Heart right ventricle (tissue), 16 donors: ENCODE measurements around the gene DNAAF3. TPM values are rescaled to one million over a fixed set of nuclear protein-coding genes. Genes with fewer than 3 reads are reported as not detected.

Source experiments
- ATAC-seq, 8 donors: fragments of 200-7000 bp; cut with Tn5 transposase; one replicate each; pipeline ENCODE4 v1.9.1; 2020; ENCODE audit warnings: mild to moderate bottlenecking in 8 of 8, moderate library complexity in 8 of 8, moderate number of reproducible peaks in 1 of 8
- DNase-seq, 2 donors: peaks; one replicate each; pipeline ENCODE4 v3.0.0-alpha.2; 2020
- H3K27ac ChIP-seq, 10 donors: fragments of 200-600 bp; sonication (generic) in 2 of 10; one replicate each; pipeline versions ENCODE4 v1.5.0 to v1.8.0; 2020 to 2022; ENCODE audit warnings: mild to moderate bottlenecking in 3 of 10
- H3K27me3 ChIP-seq, 7 donors: fragments of 200-600 bp; one replicate each; pipeline ENCODE4 v1.8.0; 2021 to 2022; ENCODE audit warnings: mild to moderate bottlenecking in 2 of 7
- H3K36me3 ChIP-seq, 9 donors: fragments of 200-600 bp; sonication (generic) in 1 of 9; one replicate each; pipeline versions ENCODE4 v1.5.0 to v1.8.0; 2020 to 2022; ENCODE audit warnings: mild to moderate bottlenecking in 2 of 9
- H3K4me1 ChIP-seq, 9 donors: fragments of 200-600 bp; sonication (generic) in 1 of 9; one replicate each; pipeline versions ENCODE4 v1.5.0 to v1.8.0; 2020 to 2022; ENCODE audit warnings: mild to moderate bottlenecking in 4 of 9
- H3K4me3 ChIP-seq, 10 donors: fragments of 200-600 bp; sonication (generic) in 2 of 10; one replicate each; pipeline versions ENCODE4 v1.5.0 to v1.8.0; 2020 to 2022; ENCODE audit warnings: mild to moderate bottlenecking in 7 of 10, moderate library complexity in 2 of 10
- H3K9me3 ChIP-seq, 11 donors: fragments of 200-600 bp in 10 of 11; sonication (generic) in 2 of 11; one replicate each; pipeline versions ENCODE4 v1.5.0 to v1.8.0; 2013 to 2022; ENCODE audit warnings: mild to moderate bottlenecking in 2 of 11, control low read depth in 1 of 11, moderate library complexity in 1 of 11
- WGBS, 2 donors: extraction: QIAGEN DNeasy Blood & Tissue Kit; methylation state at CpG; one replicate each; pipeline ENCODE4 v1.1.7; 2013; ENCODE audit warnings: inconsistent platforms in 1 of 2; 5-methylcytosine and 5-hydroxymethylcytosine counted together
- intact Hi-C, 10 donors: fragments of 100-400 bp; cut with DNase I; formaldehyde crosslinking; loops; one replicate each; pipeline versions ENCODE4 v1.11.1 to v1.14.2; 2022
- polyA plus RNA-seq, 2 donors: library from polyadenylated mRNA; stranded (reverse); fragments of 200-250 nt; gene quantifications; one replicate each; pipeline ENCODE4 v1.2.3, GENCODE V29; 2013
- total RNA-seq, 10 donors: library from RNA; stranded (reverse); fragmentation: NEBNext Ultra II Directional in 3 of 10; extraction: Animal tissue kit (Norgen Biotek cat#: 25700) in 3 of 10; gene quantifications; one replicate each; pipeline versions ENCODE4 v1.2.1 to v1.2.4, GENCODE V29; 2021 to 2023
- TF ChIP-seq, protein P1 (sequence below), 9 donors: fragments of 200-600 bp; sonication (generic) in 2 of 9; IDR thresholded peaks; one replicate each; pipeline versions ENCODE4 v1.5.0 to v1.8.0; 2021 to 2022; ENCODE audit warnings: antibody characterized with exemption in 9 of 9, mild to moderate bottlenecking in 5 of 9, moderate library complexity in 1 of 9
- donor health status: Arrhythmogenic right ventricular cardiomyopathy.
- donor health status: ischemic (EF 13 %, LVEDD 7.1; RV severe dilation, severe dysfunction).
- donor health status: healthy with polysubstance abuse.
- donor health status: DM: no; HTN: yes; CAD: no.
- donor health status: DM: no; HTN: no; CAD: no.
- donor health status: ischemic (EF 25% LVEDD 6.9; RV normal size, moderate dysfunction).
- donor health status: ischemic (EF 25% LVEDD 5.7; RV mildly dilated, moderate dysfunction).
- donor health status: healthy.
- donor health status: DM: yes; HTN: yes; CAD: no.
- donor health status: Ischemic cardiomyopathy.
- donor health status: ischemic (EF 35%, LVEDD 5.7; RV mildly dilated, moderate dysfunction).
- donor health status: nonischemic (EF 11% LVEDD 7.7; RV severe dilation, severe dysfunction).
- donor health status: DM: yes; HTN: yes; CAD: no.
- donor health status: PGD.
- donor health status: ischemic (EF 29% LVEDD 5.4; RV normal size, mild dysfunction).
- donor health status: nonischemic (EF 23%, LVEDD 6.1; RV moderate dilation, normal function).

Gene DNAAF3
- total and polyA plus RNA-seq, 12 donors: 0.37 to 5.9 (median 2.4) TPM

DNA sequence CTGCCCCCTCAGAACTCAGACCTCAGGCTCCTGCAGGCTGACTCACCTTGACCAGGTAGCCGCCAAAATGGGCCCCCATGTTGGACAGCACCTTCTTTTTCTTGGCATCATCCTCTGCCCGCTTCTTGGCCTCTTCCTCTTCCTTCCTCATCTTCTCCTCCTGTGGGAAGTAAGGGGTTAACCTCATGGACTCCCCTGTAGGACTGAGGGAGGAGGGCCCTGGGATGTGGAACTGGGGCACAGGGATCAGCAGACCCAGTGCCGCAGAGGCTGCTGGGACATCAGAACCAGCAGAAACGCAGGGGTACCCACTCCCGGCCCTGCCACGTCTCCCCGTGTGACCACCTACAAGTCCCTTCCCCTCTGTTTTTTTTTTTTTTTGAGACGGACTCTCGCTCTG, 28.5 kb downstream of the DNAAF3 start:
- TF ChIP-seq, protein P1, sequence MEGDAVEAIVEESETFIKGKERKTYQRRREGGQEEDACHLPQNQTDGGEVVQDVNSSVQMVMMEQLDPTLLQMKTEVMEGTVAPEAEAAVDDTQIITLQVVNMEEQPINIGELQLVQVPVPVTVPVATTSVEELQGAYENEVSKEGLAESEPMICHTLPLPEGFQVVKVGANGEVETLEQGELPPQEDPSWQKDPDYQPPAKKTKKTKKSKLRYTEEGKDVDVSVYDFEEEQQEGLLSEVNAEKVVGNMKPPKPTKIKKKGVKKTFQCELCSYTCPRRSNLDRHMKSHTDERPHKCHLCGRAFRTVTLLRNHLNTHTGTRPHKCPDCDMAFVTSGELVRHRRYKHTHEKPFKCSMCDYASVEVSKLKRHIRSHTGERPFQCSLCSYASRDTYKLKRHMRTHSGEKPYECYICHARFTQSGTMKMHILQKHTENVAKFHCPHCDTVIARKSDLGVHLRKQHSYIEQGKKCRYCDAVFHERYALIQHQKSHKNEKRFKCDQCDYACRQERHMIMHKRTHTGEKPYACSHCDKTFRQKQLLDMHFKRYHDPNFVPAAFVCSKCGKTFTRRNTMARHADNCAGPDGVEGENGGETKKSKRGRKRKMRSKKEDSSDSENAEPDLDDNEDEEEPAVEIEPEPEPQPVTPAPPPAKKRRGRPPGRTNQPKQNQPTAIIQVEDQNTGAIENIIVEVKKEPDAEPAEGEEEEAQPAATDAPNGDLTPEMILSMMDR (IDR thresholded peaks at IDR 0.05): no peak
- Histone ChIP-seq H3K27me3 (peaks cover 0 to 63% (median 55%) of the 10 kb centered on the region in 7 donors), H3K9me3 (no peaks in the 10 kb centered on the region), H3K4me3 (no peak overlapping the region), H3K27ac (no peak overlapping the region), H3K36me3 (peaks cover 0 to 64% (median 0%) of the 10 kb centered on the region in 9 donors), H3K4me1 (peaks cover 0 to 12% (median 0%) of the 10 kb centered on the region in 9 donors)
- DNase-seq (no peak), ATAC-seq (no peak)
- intact Hi-C loops: loop anchor here in 1 of 10 donors (10.0 kb wide), 1 partner anchor 317 kb away; no protein-coding TSS in a partner anchor
- 57 to 61% methylated on average over 9 of the region's 9 CpGs for WGBS, 2 donors

DNA sequence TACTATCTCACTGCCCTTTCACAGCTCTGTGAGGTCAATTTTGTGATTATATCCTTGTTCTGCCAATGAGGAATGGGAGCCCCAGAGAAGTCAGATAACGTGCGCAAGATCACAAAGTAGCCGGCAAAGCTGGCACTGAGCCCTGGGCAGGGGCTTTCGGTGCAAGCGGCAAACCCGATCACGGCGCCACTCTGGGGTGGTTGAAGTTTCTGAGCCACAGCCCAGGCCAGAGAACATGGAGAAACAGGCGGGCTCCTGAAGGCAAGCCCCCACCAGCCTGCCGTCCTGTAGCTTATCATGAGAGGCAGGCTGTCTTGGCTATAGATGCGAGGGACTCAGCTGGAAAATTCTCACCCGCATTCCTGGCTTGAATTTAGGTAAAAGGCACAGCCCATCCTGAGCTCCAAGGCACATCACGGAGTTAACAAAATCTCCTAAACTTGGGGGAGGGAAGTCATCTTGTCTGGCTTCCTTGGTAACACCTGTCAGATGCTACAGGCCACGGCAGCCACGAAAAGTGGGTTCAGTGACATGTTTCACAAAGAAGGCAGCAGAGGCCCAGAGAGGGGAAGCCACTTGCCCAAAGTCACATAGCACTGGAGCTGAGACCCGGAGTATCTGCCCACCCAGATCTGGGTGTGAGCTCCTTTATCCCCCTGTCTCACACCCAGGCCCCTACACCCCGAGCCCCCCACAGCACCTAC, 29.9 kb downstream of the DNAAF3 start:
- peaks cover 0 to 59% (median 0%) of the 10 kb centered on the region in 9 donors for H3K36me3 ChIP-seq
- intact Hi-C loops: loop anchor here in 1 of 10 donors (10.0 kb wide), 1 partner anchor 318 kb away; no protein-coding TSS in a partner anchor
- DNase-seq: no peak

DNA sequence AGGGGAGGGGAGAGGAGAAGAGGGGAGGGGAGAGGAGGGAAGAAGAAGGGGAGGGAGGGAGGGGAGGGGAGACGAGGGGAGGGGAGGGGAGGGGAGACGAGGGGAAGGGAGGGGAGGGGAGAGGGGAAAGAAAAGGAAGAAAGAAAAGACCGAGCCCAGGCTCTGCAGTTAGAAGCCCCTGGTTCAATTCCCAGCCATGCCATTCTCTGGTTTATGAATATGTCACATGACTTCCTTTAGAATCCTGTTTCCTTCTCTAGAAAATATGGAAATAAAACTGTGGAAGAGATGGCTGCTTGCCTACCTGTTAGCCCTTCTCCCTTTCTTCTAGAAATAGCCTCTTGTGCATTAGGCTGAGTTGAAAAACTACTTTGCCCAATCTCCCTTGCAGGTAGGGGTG, 31.7 kb downstream of the DNAAF3 start:
- 13 to 50% methylated on average over 1 to 2 of the region's 3 CpGs for whole genome bisulfite sequencing, 2 donors
- intact Hi-C loops: loop anchor here in 1 of 10 donors (10.0 kb wide), 1 partner anchor 320 kb away; no protein-coding TSS in a partner anchor
- no peak for DNase-seq
- H3K4me3 ChIP-seq: no peak overlapping the region
- TF ChIP-seq, protein P1 (IDR thresholded peaks at IDR 0.05): no peak
- no peaks in the 10 kb centered on the region for H3K9me3 ChIP-seq
- no peak overlapping the region for H3K27ac ChIP-seq
- H3K36me3 ChIP-seq: peaks cover 0 to 45% (median 0%) of the 10 kb centered on the region in 9 donors
- H3K4me1 ChIP-seq: no peaks in the 10 kb centered on the region
- no peak for ATAC-seq
- peaks cover 0 to 43% (median 28%) of the 10 kb centered on the region in 7 donors for H3K27me3 ChIP-seq

More for the DNA sequence above, 29.9 kb downstream of the DNAAF3 start:
- 71 to 72% methylated on average over 17 of the region's 17 CpGs for WGBS, 2 donors
- peaks cover 0 to 53% (median 41%) of the 10 kb centered on the region in 7 donors for H3K27me3 ChIP-seq
- TF ChIP-seq, protein P1 (IDR thresholded peaks at IDR 0.05): no peak
- no peak overlapping the region for H3K27ac ChIP-seq
- H3K4me3 ChIP-seq: no peak overlapping the region
- ATAC-seq: no peak
- H3K9me3 ChIP-seq: no peaks in the 10 kb centered on the region
- peaks cover 0 to 7% (median 0%) of the 10 kb centered on the region in 9 donors for H3K4me1 ChIP-seq

DNA sequence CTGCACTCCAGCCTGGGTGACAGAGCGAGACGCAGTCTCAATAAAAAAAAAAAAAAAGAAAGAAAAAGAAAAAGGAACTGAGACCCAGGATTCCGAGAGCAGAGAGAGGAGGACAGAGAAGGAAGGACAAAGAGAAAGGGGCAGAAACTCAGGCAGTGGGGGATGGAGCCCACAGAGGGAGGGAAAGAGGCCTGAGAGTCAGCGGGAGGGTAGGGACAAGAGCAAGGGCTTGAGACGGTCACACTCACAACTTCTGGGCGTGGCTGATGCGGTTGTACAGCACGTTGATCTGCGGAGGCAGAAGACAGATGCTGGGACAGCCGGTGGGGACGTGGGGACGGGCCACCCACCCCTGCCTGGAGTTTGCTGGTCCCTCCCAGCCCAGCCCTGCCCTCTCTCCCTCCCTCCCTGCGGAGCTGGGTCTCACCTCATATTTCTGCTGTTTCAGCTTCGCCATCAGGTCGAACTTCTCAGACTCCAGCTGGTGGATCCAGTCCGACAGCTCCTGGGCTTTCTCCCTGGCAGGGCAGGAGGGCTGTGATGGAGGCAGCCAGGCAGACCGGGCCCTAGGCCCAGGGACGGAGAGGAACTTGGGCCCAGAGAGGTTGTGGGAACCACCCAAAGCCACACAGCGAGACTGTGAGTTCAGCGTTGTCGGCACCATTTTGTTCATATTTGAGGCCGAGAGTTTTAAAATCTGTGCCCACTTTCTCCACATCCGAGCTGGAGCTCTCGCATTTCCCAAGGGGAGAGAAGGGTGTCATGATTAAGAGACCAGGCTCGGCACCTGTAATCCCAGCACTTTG, 32.6 kb downstream of the DNAAF3 start:
- H3K27ac ChIP-seq: no peak overlapping the region
- H3K9me3 ChIP-seq: no peaks in the 10 kb centered on the region
- DNase-seq (no peak), ATAC-seq (peak in 1 of 8 donors; percentile 23)
- H3K36me3 ChIP-seq: peaks cover 0 to 40% (median 0%) of the 10 kb centered on the region in 9 donors
- TF ChIP-seq, protein P1 (IDR thresholded peaks at IDR 0.05): no peak
- intact Hi-C loops: loop anchor here in 1 of 10 donors (10.0 kb wide), 1 partner anchor 321 kb away; no protein-coding TSS in a partner anchor
- H3K27me3 ChIP-seq: peaks cover 0 to 35% (median 24%) of the 10 kb centered on the region in 7 donors
- H3K4me1 ChIP-seq: no peaks in the 10 kb centered on the region
- no peak overlapping the region for H3K4me3 ChIP-seq
- 72 to 78% methylated on average over 25 of the region's 25 CpGs for WGBS, 2 donors
